Upper lobe of left lung (tissue), 4 donors: ENCODE results near the gene TMEM238.

Experiments
- POLR2AphosphoS5 ChIP-seq, 2 donors: sonication (generic); formaldehyde crosslinking; IDR thresholded peaks; one replicate each; pipeline ENCODE4 v1.5.1; 2017; ENCODE audit warnings: antibody characterized with exemption in 2 of 2
- TF ChIP-seq, protein P1 (sequence below), 6 experiments: fragments of 450-650 bp in 4 of 6; fragments of 200-600 bp in 2 of 6; sonication (generic) in 2 of 6; IDR thresholded peaks; one replicate each; pipeline ENCODE4 v1.5.1; 2016 to 2019; ENCODE audit warnings: antibody characterized with exemption in 6 of 6

- TF ChIP-seq, protein P1, sequence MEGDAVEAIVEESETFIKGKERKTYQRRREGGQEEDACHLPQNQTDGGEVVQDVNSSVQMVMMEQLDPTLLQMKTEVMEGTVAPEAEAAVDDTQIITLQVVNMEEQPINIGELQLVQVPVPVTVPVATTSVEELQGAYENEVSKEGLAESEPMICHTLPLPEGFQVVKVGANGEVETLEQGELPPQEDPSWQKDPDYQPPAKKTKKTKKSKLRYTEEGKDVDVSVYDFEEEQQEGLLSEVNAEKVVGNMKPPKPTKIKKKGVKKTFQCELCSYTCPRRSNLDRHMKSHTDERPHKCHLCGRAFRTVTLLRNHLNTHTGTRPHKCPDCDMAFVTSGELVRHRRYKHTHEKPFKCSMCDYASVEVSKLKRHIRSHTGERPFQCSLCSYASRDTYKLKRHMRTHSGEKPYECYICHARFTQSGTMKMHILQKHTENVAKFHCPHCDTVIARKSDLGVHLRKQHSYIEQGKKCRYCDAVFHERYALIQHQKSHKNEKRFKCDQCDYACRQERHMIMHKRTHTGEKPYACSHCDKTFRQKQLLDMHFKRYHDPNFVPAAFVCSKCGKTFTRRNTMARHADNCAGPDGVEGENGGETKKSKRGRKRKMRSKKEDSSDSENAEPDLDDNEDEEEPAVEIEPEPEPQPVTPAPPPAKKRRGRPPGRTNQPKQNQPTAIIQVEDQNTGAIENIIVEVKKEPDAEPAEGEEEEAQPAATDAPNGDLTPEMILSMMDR (IDR thresholded peaks at IDR 0.05), result no peak
- TF ChIP-seq POLR2AphosphoS5 (IDR thresholded peaks at IDR 0.05), result no peak
Measured at GRCh38 chr19:55347442-55348009, 36.6 kb downstream of the TMEM238 start.
